Stimulated activated CD8-positive, alpha-beta memory T cell treated with anti-CD3 and anti-CD28 coated beads, Interleukin-7, amount 100 ng/mL, for 4 hours (primary cell): Measurements from ENCODE around the gene ZC3H12C.
"Not testable (repeated sequence)": the region's sequence is repeated elsewhere in the genome, so short reads cannot be mapped to it uniquely, and the experiment has no call there.

ENCODE experiments used
- DNase-seq, 2 donors: peaks; one replicate each; pipeline ENCODE4 v3.0.0-alpha.2; 2020; ENCODE audit warnings: low read depth in 2 of 2

The ZC3H12C gene

GRCh38 chr11:110179064-110179463 is 85.9 kb downstream of the ZC3H12C start:
- DNase-seq = no peak

GRCh38 chr11:110182886-110183285 is 89.7 kb downstream of the ZC3H12C start:
- DNase-seq = no peak

- DNase-seq = no peak
These were observed 91.3 kb downstream of the ZC3H12C start for GRCh38 chr11:110184456-110184855.

- DNase-seq = no peak
These were observed 92.0 kb downstream of the ZC3H12C start for GRCh38 chr11:110185121-110185591.

- DNase-seq = no peak
These were observed 92.4 kb downstream of the ZC3H12C start for GRCh38 chr11:110185599-110185998.

GRCh38 chr11:110186456-110186855 is 93.3 kb downstream of the ZC3H12C start:
- DNase-seq = no peak

GRCh38 chr11:110186867-110187266 is 93.7 kb downstream of the ZC3H12C start:
- DNase-seq = no peak

GRCh38 chr11:110187731-110188130 is 94.5 kb downstream of the ZC3H12C start:
- no peak for DNase-seq

- no peak for DNase-seq
These were observed 97.7 kb downstream of the ZC3H12C start for GRCh38 chr11:110190885-110191284.

GRCh38 chr11:110192604-110193282 is 99.6 kb downstream of the ZC3H12C start:
- not testable (repeated sequence) for DNase-seq

GRCh38 chr11:110194211-110194766 is 101.1 kb downstream of the ZC3H12C start:
- DNase-seq = not testable (repeated sequence)

GRCh38 chr11:110196241-110196754 is 103.1 kb downstream of the ZC3H12C start:
- DNase-seq = no peak

- no peak for DNase-seq
These were observed 103.8 kb downstream of the ZC3H12C start for GRCh38 chr11:110196884-110197420.

GRCh38 chr11:110198031-110198729 is 105.0 kb downstream of the ZC3H12C start:
- no peak for DNase-seq

GRCh38 chr11:110199184-110199981 is 106.2 kb downstream of the ZC3H12C start:
- DNase-seq = no peak

GRCh38 chr11:110200241-110200640 is 107.0 kb downstream of the ZC3H12C start:
- no peak for DNase-seq

- no peak for DNase-seq
These were observed 107.6 kb downstream of the ZC3H12C start for GRCh38 chr11:110200836-110201235.

GRCh38 chr11:110207123-110207522 is 113.9 kb downstream of the ZC3H12C start:
- DNase-seq = no peak

GRCh38 chr11:110208678-110209312 is 115.6 kb downstream of the ZC3H12C start:
- not testable (repeated sequence) for DNase-seq

- DNase-seq = not testable (repeated sequence)
These were observed 116.1 kb downstream of the ZC3H12C start for GRCh38 chr11:110209313-110209694.
